Keratinocyte (primary cell): Measurements from ENCODE around the gene ESRRG. TPM values are rescaled to one million over a fixed set of nuclear protein-coding genes. Genes with fewer than 3 reads are reported as not detected.

ENCODE experiments used
- DNase-seq: peaks from one replicate; pipeline ENCODE4 v3.0.0-alpha.2; 2011; ENCODE audit warnings: low read depth, missing footprints, low spot score
- FAIRE-seq: peaks from 2 replicates; lab custom pipeline; 2011; peaks lifted over from hg19 to GRCh38; lab: Jason Lieb, UNC
- H2AFZ ChIP-seq: 2 replicates; pipeline ENCODE4 v1.6.0; 2012; ENCODE audit warnings: low read length, control low read depth, inconsistent platforms; ENCODE audit not compliant: control insufficient read depth
- H3K27ac ChIP-seq: 2 replicates; pipeline ENCODE4 v1.5.1; 2011; ENCODE audit warnings: low read length; ENCODE audit not compliant: control insufficient read depth, insufficient read depth
- H3K27me3 ChIP-seq: 3 replicates; pipeline ENCODE4 v1.6.0; 2011; ENCODE audit warnings: low read length; ENCODE audit not compliant: control insufficient read depth, insufficient read depth; ENCODE audit errors: extremely low read depth
- H3K36me3 ChIP-seq, 2 experiments: 2 replicates in 1 of 2; 3 replicates in 1 of 2; pipeline ENCODE4 v1.5.1; 2011; ENCODE audit warnings: low read length in 2 of 2, mild to moderate bottlenecking in 1 of 2; ENCODE audit not compliant: control insufficient read depth in 2 of 2, insufficient read depth in 2 of 2; ENCODE audit errors: extremely low read depth in 1 of 2
- H3K4me1 ChIP-seq: 3 replicates; pipeline ENCODE4 v1.5.1; 2011; ENCODE audit warnings: low read length; ENCODE audit not compliant: control insufficient read depth, insufficient read depth; ENCODE audit errors: extremely low read depth
- H3K4me2 ChIP-seq: 3 replicates; pipeline ENCODE4 v1.6.0; 2011; ENCODE audit warnings: low read depth, low read length; ENCODE audit not compliant: control insufficient read depth, insufficient read depth; ENCODE audit errors: extremely low read depth
- H3K4me3 ChIP-seq, 3 experiments: fragments of 200-600 bp in 1 of 3; sonication (generic) in 1 of 3; 2 replicates in 2 of 3; 3 replicates in 1 of 3; pipeline ENCODE4 v1.5.1; 2011 to 2016; ENCODE audit warnings: low read length in 3 of 3, mild to moderate bottlenecking in 3 of 3, control low read depth in 2 of 3, inconsistent platforms in 1 of 3, low read depth in 1 of 3, mixed read lengths in 1 of 3, mixed run types in 1 of 3, moderate library complexity in 1 of 3; ENCODE audit not compliant: control insufficient read depth in 2 of 3, insufficient read depth in 2 of 3; ENCODE audit errors: extremely low read depth in 1 of 3
- H3K79me2 ChIP-seq: 2 replicates; pipeline ENCODE4 v1.6.0; 2012; ENCODE audit warnings: low read length; ENCODE audit not compliant: control insufficient read depth, insufficient read depth
- H3K9ac ChIP-seq: 3 replicates; pipeline ENCODE4 v1.6.0; 2011; ENCODE audit warnings: low read length; ENCODE audit not compliant: control insufficient read depth, insufficient read depth; ENCODE audit errors: extremely low read depth
- H3K9me1 ChIP-seq: 3 replicates; pipeline ENCODE4 v1.6.0; 2011; ENCODE audit warnings: low read length; ENCODE audit not compliant: control insufficient read depth, insufficient read depth; ENCODE audit errors: extremely low read depth
- H3K9me3 ChIP-seq: 2 replicates; pipeline ENCODE4 v1.5.1; 2012; ENCODE audit warnings: low read depth, low read length; ENCODE audit not compliant: control insufficient read depth
- H4K20me1 ChIP-seq: 3 replicates; pipeline ENCODE4 v1.6.0; 2011; ENCODE audit warnings: low read length; ENCODE audit not compliant: control insufficient read depth, insufficient read depth; ENCODE audit errors: extremely low read depth
- EZH2 ChIP-seq: IDR thresholded peaks from one replicate; pipeline ENCODE4 v1.6.1; 2012; ENCODE audit warnings: inconsistent platforms, mild to moderate bottlenecking, low read length, moderate library complexity
- dilution Hi-C: fragments of 300-500 bp; cut with MboI; formaldehyde crosslinking; loops from one replicate; pipeline ENCODE4 v1.7.0; 2020; ENCODE audit warnings: low sequenced_read_pairs; ENCODE audit not compliant: extremely low pct_ligation_motif_present
- polyA plus RNA-seq, 5 experiments: library from polyadenylated mRNA; depleted of rRNA in 3 of 5; stranded (reverse) in 3 of 5; stranded (forward) in 1 of 5; unstranded in 1 of 5; fragments of >200 nt; gene quantifications; 1 replicate in 1 of 5; 2 replicates in 3 of 5; 3 replicates in 1 of 5; pipeline versions ENCODE4 v1.2.1 to v1.2.3, GENCODE V29; 2011 to 2012; ENCODE audit warnings: missing spikeins in 2 of 5, low read depth in 1 of 5, low replicate concordance in 1 of 5
- TF ChIP-seq, protein P1 (sequence below), 3 experiments: IDR thresholded peaks in 1 of 3; conservative IDR thresholded peaks in 1 of 3; optimal IDR thresholded peaks in 1 of 3; 2 replicates in 2 of 3; 3 replicates in 1 of 3; pipeline versions ENCODE3 to v1.5.1; 2011; ENCODE audit warnings: low read length in 3 of 3, mild to moderate bottlenecking in 3 of 3, moderate library complexity in 2 of 3, control low read depth in 1 of 3, inconsistent platforms in 1 of 3; ENCODE audit not compliant: insufficient read depth in 2 of 3; ENCODE audit errors: extremely low read depth in 1 of 3

ESRRG gene
- polyA plus RNA-seq, 1 donor (not counting 4 experiments of a cell fraction or from before 2014, with no cell fraction given) = 0.08 TPM

DNA sequence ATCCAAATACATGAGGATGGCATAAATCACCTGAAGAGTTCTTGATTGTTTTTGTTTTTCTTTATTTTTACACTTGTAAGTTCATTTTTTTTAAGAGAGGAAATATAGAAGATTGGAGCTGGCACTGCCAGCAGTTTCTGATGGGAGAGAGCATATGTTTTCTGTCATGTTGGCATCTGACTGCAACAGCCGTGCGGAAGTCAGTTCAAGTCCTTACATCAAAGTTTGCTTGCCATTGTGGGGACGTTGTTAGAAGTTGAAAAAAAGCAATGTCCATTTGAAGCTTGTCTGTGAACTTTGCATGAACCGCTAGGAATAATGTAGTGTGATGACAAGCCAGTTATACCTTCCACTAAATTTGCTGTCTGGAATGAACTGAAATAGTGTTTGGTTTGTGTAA, 173.4 kb downstream of the ESRRG start:
- Histone ChIP-seq H3K27ac (no peak overlapping the region), H3K79me2 (no peaks in the 10 kb centered on the region), H3K4me2 (no peak overlapping the region), H4K20me1 (no peaks in the 10 kb centered on the region), H3K36me3 (no peaks in the 10 kb centered on the region), H3K4me3 (no peak overlapping the region), H3K4me1 (no peaks in the 10 kb centered on the region), H3K9me1 (no peaks in the 10 kb centered on the region), H3K9me3 (no peaks in the 10 kb centered on the region), H3K9ac (no peak overlapping the region), H3K27me3 (no peaks in the 10 kb centered on the region), H2AFZ (no peak overlapping the region)
- TF ChIP-seq, protein P1, sequence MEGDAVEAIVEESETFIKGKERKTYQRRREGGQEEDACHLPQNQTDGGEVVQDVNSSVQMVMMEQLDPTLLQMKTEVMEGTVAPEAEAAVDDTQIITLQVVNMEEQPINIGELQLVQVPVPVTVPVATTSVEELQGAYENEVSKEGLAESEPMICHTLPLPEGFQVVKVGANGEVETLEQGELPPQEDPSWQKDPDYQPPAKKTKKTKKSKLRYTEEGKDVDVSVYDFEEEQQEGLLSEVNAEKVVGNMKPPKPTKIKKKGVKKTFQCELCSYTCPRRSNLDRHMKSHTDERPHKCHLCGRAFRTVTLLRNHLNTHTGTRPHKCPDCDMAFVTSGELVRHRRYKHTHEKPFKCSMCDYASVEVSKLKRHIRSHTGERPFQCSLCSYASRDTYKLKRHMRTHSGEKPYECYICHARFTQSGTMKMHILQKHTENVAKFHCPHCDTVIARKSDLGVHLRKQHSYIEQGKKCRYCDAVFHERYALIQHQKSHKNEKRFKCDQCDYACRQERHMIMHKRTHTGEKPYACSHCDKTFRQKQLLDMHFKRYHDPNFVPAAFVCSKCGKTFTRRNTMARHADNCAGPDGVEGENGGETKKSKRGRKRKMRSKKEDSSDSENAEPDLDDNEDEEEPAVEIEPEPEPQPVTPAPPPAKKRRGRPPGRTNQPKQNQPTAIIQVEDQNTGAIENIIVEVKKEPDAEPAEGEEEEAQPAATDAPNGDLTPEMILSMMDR (optimal IDR thresholded peaks at IDR 0.05 in 1 of 3, IDR thresholded peaks at IDR 0.05 in 1 of 3, conservative IDR thresholded peaks at IDR 0.05 in 1 of 3; ENCODE audit: extremely low read depth in 1 of 3, insufficient read depth in 2 of 3, low read length in 3 of 3) = no peak
- no peak for TF ChIP-seq EZH2
- dilution Hi-C loops = no loop called here
- FAIRE-seq (no peak), DNase-seq (no peak)

GRCh38 chr1:216542741-216543140, 180.5 kb downstream of the ESRRG start:
- Histone ChIP-seq H3K27me3 (no peaks in the 10 kb centered on the region), H3K4me3 (no peak overlapping the region), H3K27ac (no peak overlapping the region), H3K36me3 (no peaks in the 10 kb centered on the region), H3K4me2 (no peak overlapping the region), H2AFZ (no peak overlapping the region), H4K20me1 (no peaks in the 10 kb centered on the region), H3K9me1 (no peaks in the 10 kb centered on the region), H3K9ac (no peak overlapping the region), H3K79me2 (no peaks in the 10 kb centered on the region), H3K4me1 (no peaks in the 10 kb centered on the region), H3K9me3 (no peaks in the 10 kb centered on the region)
- dilution Hi-C loops = no loop called here
- TF ChIP-seq EZH2 = no peak
- TF ChIP-seq, protein P1 (optimal IDR thresholded peaks at IDR 0.05 in 1 of 3, IDR thresholded peaks at IDR 0.05 in 1 of 3, conservative IDR thresholded peaks at IDR 0.05 in 1 of 3; ENCODE audit: extremely low read depth in 1 of 3, insufficient read depth in 2 of 3, low read length in 3 of 3) = no peak
- FAIRE-seq = no peak
- DNase-seq = no peak
